OCI-LY7 (cell line): Measurements from ENCODE around the gene LYRM4.

Experiments
- EZH2phosphoT487 ChIP-seq: fragments of 200-600 bp; sonication (generic); IDR thresholded peaks from 2 replicates; pipeline ENCODE4 v1.6.1; 2018; ENCODE audit warnings: low read depth, borderline replicate concordance, mild to moderate bottlenecking, mixed run types, antibody characterized with exemption, low read length, moderate library complexity, mixed read lengths
- TF ChIP-seq, protein P1 (sequence below): fragments of 200-600 bp; sonication (generic); conservative IDR thresholded peaks from 2 replicates; pipeline ENCODE4 v1.5.1; 2014; ENCODE audit warnings: mild to moderate bottlenecking, antibody characterized with exemption, low read length, moderate library complexity, mixed read lengths

DNA sequence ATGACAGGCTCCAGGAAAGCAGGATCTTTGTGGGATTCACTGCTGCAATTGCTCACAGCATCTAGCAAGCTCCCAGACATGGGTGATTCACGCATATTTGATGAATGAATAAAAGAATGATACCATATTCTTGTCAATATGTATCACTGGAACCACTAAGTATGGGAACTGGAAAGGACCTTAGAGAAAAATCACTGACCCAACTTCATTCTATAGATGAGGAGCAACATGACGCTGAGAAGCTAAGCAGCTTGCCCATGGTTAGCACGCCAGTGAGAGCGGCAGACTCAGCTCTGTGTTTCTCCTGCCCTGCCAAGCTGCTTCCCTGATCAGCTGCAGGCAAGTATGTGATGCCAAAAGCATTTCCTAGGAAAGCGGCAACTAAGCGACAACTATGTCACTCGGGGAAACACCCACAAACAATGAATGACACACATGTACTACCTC, 108.8 kb downstream of the LYRM4 start:
- TF ChIP-seq, protein P1, sequence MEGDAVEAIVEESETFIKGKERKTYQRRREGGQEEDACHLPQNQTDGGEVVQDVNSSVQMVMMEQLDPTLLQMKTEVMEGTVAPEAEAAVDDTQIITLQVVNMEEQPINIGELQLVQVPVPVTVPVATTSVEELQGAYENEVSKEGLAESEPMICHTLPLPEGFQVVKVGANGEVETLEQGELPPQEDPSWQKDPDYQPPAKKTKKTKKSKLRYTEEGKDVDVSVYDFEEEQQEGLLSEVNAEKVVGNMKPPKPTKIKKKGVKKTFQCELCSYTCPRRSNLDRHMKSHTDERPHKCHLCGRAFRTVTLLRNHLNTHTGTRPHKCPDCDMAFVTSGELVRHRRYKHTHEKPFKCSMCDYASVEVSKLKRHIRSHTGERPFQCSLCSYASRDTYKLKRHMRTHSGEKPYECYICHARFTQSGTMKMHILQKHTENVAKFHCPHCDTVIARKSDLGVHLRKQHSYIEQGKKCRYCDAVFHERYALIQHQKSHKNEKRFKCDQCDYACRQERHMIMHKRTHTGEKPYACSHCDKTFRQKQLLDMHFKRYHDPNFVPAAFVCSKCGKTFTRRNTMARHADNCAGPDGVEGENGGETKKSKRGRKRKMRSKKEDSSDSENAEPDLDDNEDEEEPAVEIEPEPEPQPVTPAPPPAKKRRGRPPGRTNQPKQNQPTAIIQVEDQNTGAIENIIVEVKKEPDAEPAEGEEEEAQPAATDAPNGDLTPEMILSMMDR: no peak
- no peak for TF ChIP-seq EZH2phosphoT487
